Measurements from ENCODE around the gene LHX8. TPM values are rescaled to one million over a fixed set of nuclear protein-coding genes. Genes with fewer than 3 reads are reported as not detected.

Gene LHX8
- total RNA-seq, 1 donor from 2014 or later = 0.06 TPM

GRCh38 chr1:75159154-75159553, 25.0 kb downstream of the LHX8 start:
- TF ChIP-seq EZH2 (IDR thresholded peaks at IDR 0.05) (no peak), EZH2phosphoT487 (IDR thresholded peaks at IDR 0.05) (no peak), CTCF (IDR thresholded peaks at IDR 0.05) (no peak)
- Mint-ChIP-seq H3K9me3 (peaks cover 2% of the 10 kb centered on the region), H3K4me1 (no peaks in the 10 kb centered on the region), H3K27ac (no peak overlapping the region), H3K4me3 (no peak overlapping the region), H3K36me3 (no peaks in the 10 kb centered on the region), H3K27me3 (ENCODE audit: insufficient read depth, low read depth) (no peaks in the 10 kb centered on the region)
- Histone ChIP-seq H3K36me3 (no peaks in the 10 kb centered on the region), H2AFZ (replicated peaks) (no peak overlapping the region), H3K9me3 (ENCODE audit: low read depth) (no peaks in the 10 kb centered on the region), H3F3A (ENCODE audit: low read depth) (no peaks in the 10 kb centered on the region), H3K9ac (no peak overlapping the region), H3K79me2 (ENCODE audit: low read depth) (no peaks in the 10 kb centered on the region), H3K27me3 (no peaks in the 10 kb centered on the region), H4K20me1 (ENCODE audit: low read depth) (no peaks in the 10 kb centered on the region), H3K27ac (no peak overlapping the region), H3K4me3 (no peak overlapping the region), H3K4me1 (peaks cover 7% of the 10 kb centered on the region), H3K4me2 (no peak overlapping the region)
- DNase-seq (ENCODE audit: low spot score) = no peak

- no peak for TF ChIP-seq CTCF (IDR thresholded peaks at IDR 0.05)
- TF ChIP-seq EZH2 (IDR thresholded peaks at IDR 0.05) = no peak
- no peak for TF ChIP-seq EZH2phosphoT487 (IDR thresholded peaks at IDR 0.05)
- Histone ChIP-seq H3K27me3 (no peaks in the 10 kb centered on the region), H3K27ac (no peak overlapping the region), H2AFZ (replicated peaks) (no peak overlapping the region), H3K4me1 (no peaks in the 10 kb centered on the region), H4K20me1 (ENCODE audit: low read depth) (no peaks in the 10 kb centered on the region), H3F3A (ENCODE audit: low read depth) (no peaks in the 10 kb centered on the region), H3K9me3 (ENCODE audit: low read depth) (no peaks in the 10 kb centered on the region), H3K36me3 (no peaks in the 10 kb centered on the region), H3K4me3 (no peak overlapping the region), H3K9ac (no peak overlapping the region), H3K4me2 (no peak overlapping the region), H3K79me2 (ENCODE audit: low read depth) (no peaks in the 10 kb centered on the region)
- Mint-ChIP-seq H3K9me3 (no peaks in the 10 kb centered on the region), H3K27me3 (ENCODE audit: insufficient read depth, low read depth) (peaks cover 3% of the 10 kb centered on the region), H3K4me1 (no peaks in the 10 kb centered on the region), H3K36me3 (no peaks in the 10 kb centered on the region), H3K4me3 (no peak overlapping the region), H3K27ac (no peak overlapping the region)
- DNase-seq (ENCODE audit: low spot score) = no peak
Observed at GRCh38 chr1:75165264-75165663, 31.1 kb downstream of the LHX8 start.

GRCh38 chr1:75166821-75167220, 32.6 kb downstream of the LHX8 start:
- no peaks in the 10 kb centered on the region for H3K9me3 Mint-ChIP-seq
- no peak overlapping the region for H3K4me3 Mint-ChIP-seq

More at GRCh38 chr1:75166821-75167220, 32.6 kb downstream of the LHX8 start:
- Histone ChIP-seq H3F3A (ENCODE audit: low read depth) (no peaks in the 10 kb centered on the region), H3K9me3 (ENCODE audit: low read depth) (no peaks in the 10 kb centered on the region), H3K4me3 (no peak overlapping the region), H3K27me3 (no peaks in the 10 kb centered on the region), H3K9ac (no peak overlapping the region), H2AFZ (replicated peaks) (no peak overlapping the region), H4K20me1 (ENCODE audit: low read depth) (no peaks in the 10 kb centered on the region), H3K36me3 (no peaks in the 10 kb centered on the region), H3K27ac (no peak overlapping the region), H3K79me2 (ENCODE audit: low read depth) (no peaks in the 10 kb centered on the region), H3K4me2 (no peak overlapping the region), H3K4me1 (no peaks in the 10 kb centered on the region)
- DNase-seq (ENCODE audit: low spot score) = no peak
- Mint-ChIP-seq H3K4me1 (no peaks in the 10 kb centered on the region), H3K27ac (no peak overlapping the region), H3K27me3 (ENCODE audit: insufficient read depth, low read depth) (peaks cover 3% of the 10 kb centered on the region), H3K36me3 (no peaks in the 10 kb centered on the region)
- TF ChIP-seq EZH2phosphoT487 (IDR thresholded peaks at IDR 0.05) = no peak
- TF ChIP-seq CTCF (IDR thresholded peaks at IDR 0.05) = no peak
- TF ChIP-seq EZH2 (IDR thresholded peaks at IDR 0.05) = no peak
